DMS53 treated with DMSO at 0.1 percent for 48 hours (cell line): Measurements from ENCODE around the gene METTL5.

Experiments
- DNase-seq: peaks from one replicate; lab custom pipeline; 2025; ENCODE audit not compliant: unreplicated experiment; lab: John Stamatoyannopoulos, UW

Gene METTL5

GRCh38 chr2:169782513-169782912 lies 42.2 kb downstream of the METTL5 start:
- DNase-seq, result no peak

GRCh38 chr2:169781249-169782013 lies 43.3 kb downstream of the METTL5 start:
- no peak for DNase-seq

- DNase-seq, result no peak
Measured at GRCh38 chr2:169778446-169778845, 46.3 kb downstream of the METTL5 start.

GRCh38 chr2:169776252-169776761 lies 48.4 kb downstream of the METTL5 start:
- no peak for DNase-seq

- DNase-seq, result peak; percentile 22
Measured at GRCh38 chr2:169775765-169776164, 48.9 kb downstream of the METTL5 start.

GRCh38 chr2:169775354-169775753 lies 49.4 kb downstream of the METTL5 start:
- DNase-seq, result no peak

- no peak for DNase-seq
Measured at GRCh38 chr2:169772651-169773050, 52.1 kb downstream of the METTL5 start.

GRCh38 chr2:169771612-169772011 lies 53.1 kb downstream of the METTL5 start:
- peak; percentile 25 for DNase-seq

GRCh38 chr2:169771021-169771420 lies 53.7 kb downstream of the METTL5 start:
- no peak for DNase-seq

GRCh38 chr2:169768262-169768995 lies 56.3 kb downstream of the METTL5 start:
- no peak for DNase-seq

GRCh38 chr2:169767243-169767888 lies 57.3 kb downstream of the METTL5 start:
- peak; percentile 62 for DNase-seq

- DNase-seq, result no peak
Measured at GRCh38 chr2:169765523-169765922, 59.2 kb downstream of the METTL5 start.

- DNase-seq, result no peak
Measured at GRCh38 chr2:169761970-169762292, 62.8 kb downstream of the METTL5 start.
